Caco-2 (cell line): ENCODE data around the gene ABCB4. TPM values are rescaled to one million over a fixed set of nuclear protein-coding genes. Genes with fewer than 3 reads are reported as not detected.

Experiments
- BruUV-seq: library from RNA; stranded (reverse); fragments of 400-500 nt; replicated peaks from 2 replicates; lab custom pipeline; 2021; lab: Mats Ljungman, UMichigan
- CTCF ChIA-PET: fragments of 300-600 bp; sonication (Branson Sonifier 250); formaldehyde crosslinking; loops from one replicate; lab custom pipeline; 2022; ENCODE audit warnings: antibody characterized with exemption; lab: Charles Lee
- POLR2A ChIA-PET: fragments of 300-600 bp; sonication (Branson Sonifier 250); formaldehyde crosslinking; loops from one replicate; lab custom pipeline; 2022; ENCODE audit warnings: antibody characterized with exemption; lab: Charles Lee
- DNase-seq, 2 experiments: peaks; one replicate each; pipeline versions ENCODE4 v3.0.0 to v3.0.0-alpha.2; 2020 to 2022
- H3K27me3 ChIP-seq: replicated peaks from 2 replicates; pipeline ENCODE4 v1.6.0; 2011; ENCODE audit warnings: low read length; ENCODE audit not compliant: control insufficient read depth, insufficient read depth
- H3K36me3 ChIP-seq: 2 replicates; pipeline ENCODE4 v1.5.1; 2011; ENCODE audit warnings: low read length; ENCODE audit not compliant: control insufficient read depth, insufficient read depth
- H3K4me1 ChIP-seq: fragments of 250-450 bp; sonication (Bioruptor Pico); 2 replicates; pipeline ENCODE4 v1.5.1; 2020; ENCODE audit warnings: mild to moderate bottlenecking
- H3K4me3 ChIP-seq: 2 replicates; pipeline ENCODE4 v1.5.1; 2011; ENCODE audit warnings: low read depth, mild to moderate bottlenecking, control low read depth, low read length
- H3K9me3 ChIP-seq: fragments of 250-450 bp; sonication (Bioruptor Pico); 2 replicates; pipeline ENCODE4 v1.5.1; 2020; ENCODE audit warnings: mild to moderate bottlenecking, moderate library complexity
- H3K27ac Mint-ChIP-seq: one replicate; pipeline ENCODE4 v1.8.0; 2022; ENCODE audit warnings: mixed read lengths; ENCODE audit not compliant: unreplicated experiment
- H3K27me3 Mint-ChIP-seq: one replicate; pipeline ENCODE4 v1.8.0; 2022; ENCODE audit warnings: mixed read lengths; ENCODE audit not compliant: insufficient read depth, unreplicated experiment
- H3K36me3 Mint-ChIP-seq: one replicate; pipeline ENCODE4 v1.8.0; 2022; ENCODE audit warnings: mild to moderate bottlenecking, mixed read lengths; ENCODE audit not compliant: insufficient read depth, unreplicated experiment
- H3K4me1 Mint-ChIP-seq: one replicate; pipeline ENCODE4 v1.8.0; 2022; ENCODE audit warnings: low read depth, mixed read lengths; ENCODE audit not compliant: unreplicated experiment
- H3K4me3 Mint-ChIP-seq: one replicate; pipeline ENCODE4 v1.8.0; 2022; ENCODE audit warnings: mild to moderate bottlenecking, moderate library complexity, mixed read lengths; ENCODE audit not compliant: unreplicated experiment
- H3K9me3 Mint-ChIP-seq: one replicate; pipeline ENCODE4 v1.8.0; 2022; ENCODE audit warnings: mixed read lengths; ENCODE audit not compliant: unreplicated experiment
- intact Hi-C: fragments of 100-400 bp; cut with micrococcal nuclease; formaldehyde crosslinking; loops from one replicate; pipeline ENCODE4 v1.10.0; 2022; ENCODE audit not compliant: unreplicated experiment
- total RNA-seq: library from RNA; stranded (reverse); gene quantifications from 2 replicates; pipeline ENCODE4 v1.2.3, GENCODE V29; 2022
- TF ChIP-seq, protein P1 (sequence below), 2 experiments: fragments of 200-600 bp in 1 of 2; IDR thresholded peaks; 1 replicate in 1 of 2; 2 replicates in 1 of 2; pipeline versions ENCODE4 v1.5.1 to v1.8.0; 2011 to 2022; ENCODE audit warnings: antibody characterized with exemption in 1 of 2, control low read depth in 1 of 2, inconsistent platforms in 1 of 2, low read depth in 1 of 2, low read length in 1 of 2, mild to moderate bottlenecking in 1 of 2, moderate library complexity in 1 of 2; ENCODE audit not compliant: insufficient read depth in 1 of 2, severe bottlenecking in 1 of 2, unreplicated experiment in 1 of 2

The ABCB4 gene
- total RNA-seq, 1 experiment from 2014 or later: 0.18 TPM

GRCh38 chr7:87476179-87476557 lies 688 bp upstream of the ABCB4 start:
- Histone ChIP-seq H3K4me1 (0 out of 2 replicates have a peak, but pooled peaks cover 9% of the 10 kb centered on the region), H3K36me3 (no peaks in the 10 kb centered on the region), H3K9me3 (no peaks in the 10 kb centered on the region), H3K27me3 (no peaks in the 10 kb centered on the region), H3K4me3 (no peak overlapping the region)
- Mint-ChIP-seq H3K4me1 (no peaks in the 10 kb centered on the region), H3K4me3 (peak overlapping the region; percentile 16), H3K36me3 (no peaks in the 10 kb centered on the region), H3K27me3 (peaks cover 11% of the 10 kb centered on the region), H3K27ac (no peak overlapping the region), H3K9me3 (no peaks in the 10 kb centered on the region)
- no peak for DNase-seq
- intact Hi-C loops: no loop called here
- TF ChIP-seq, protein P1, sequence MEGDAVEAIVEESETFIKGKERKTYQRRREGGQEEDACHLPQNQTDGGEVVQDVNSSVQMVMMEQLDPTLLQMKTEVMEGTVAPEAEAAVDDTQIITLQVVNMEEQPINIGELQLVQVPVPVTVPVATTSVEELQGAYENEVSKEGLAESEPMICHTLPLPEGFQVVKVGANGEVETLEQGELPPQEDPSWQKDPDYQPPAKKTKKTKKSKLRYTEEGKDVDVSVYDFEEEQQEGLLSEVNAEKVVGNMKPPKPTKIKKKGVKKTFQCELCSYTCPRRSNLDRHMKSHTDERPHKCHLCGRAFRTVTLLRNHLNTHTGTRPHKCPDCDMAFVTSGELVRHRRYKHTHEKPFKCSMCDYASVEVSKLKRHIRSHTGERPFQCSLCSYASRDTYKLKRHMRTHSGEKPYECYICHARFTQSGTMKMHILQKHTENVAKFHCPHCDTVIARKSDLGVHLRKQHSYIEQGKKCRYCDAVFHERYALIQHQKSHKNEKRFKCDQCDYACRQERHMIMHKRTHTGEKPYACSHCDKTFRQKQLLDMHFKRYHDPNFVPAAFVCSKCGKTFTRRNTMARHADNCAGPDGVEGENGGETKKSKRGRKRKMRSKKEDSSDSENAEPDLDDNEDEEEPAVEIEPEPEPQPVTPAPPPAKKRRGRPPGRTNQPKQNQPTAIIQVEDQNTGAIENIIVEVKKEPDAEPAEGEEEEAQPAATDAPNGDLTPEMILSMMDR (IDR thresholded peaks at IDR 0.05; ENCODE audit: insufficient read depth in 1 of 2, low read depth in 1 of 2, low read length in 1 of 2, severe bottlenecking in 1 of 2, unreplicated experiment in 1 of 2): no peak
- ChIA-PET CTCF (interaction anchor here (0.6 kb wide), 1 partner anchor 212 kb away, joined by 3 read pairs; no protein-coding TSS in a partner anchor), POLR2A (no interaction called here)
- no TSS peak for BruUV-seq

DNA sequence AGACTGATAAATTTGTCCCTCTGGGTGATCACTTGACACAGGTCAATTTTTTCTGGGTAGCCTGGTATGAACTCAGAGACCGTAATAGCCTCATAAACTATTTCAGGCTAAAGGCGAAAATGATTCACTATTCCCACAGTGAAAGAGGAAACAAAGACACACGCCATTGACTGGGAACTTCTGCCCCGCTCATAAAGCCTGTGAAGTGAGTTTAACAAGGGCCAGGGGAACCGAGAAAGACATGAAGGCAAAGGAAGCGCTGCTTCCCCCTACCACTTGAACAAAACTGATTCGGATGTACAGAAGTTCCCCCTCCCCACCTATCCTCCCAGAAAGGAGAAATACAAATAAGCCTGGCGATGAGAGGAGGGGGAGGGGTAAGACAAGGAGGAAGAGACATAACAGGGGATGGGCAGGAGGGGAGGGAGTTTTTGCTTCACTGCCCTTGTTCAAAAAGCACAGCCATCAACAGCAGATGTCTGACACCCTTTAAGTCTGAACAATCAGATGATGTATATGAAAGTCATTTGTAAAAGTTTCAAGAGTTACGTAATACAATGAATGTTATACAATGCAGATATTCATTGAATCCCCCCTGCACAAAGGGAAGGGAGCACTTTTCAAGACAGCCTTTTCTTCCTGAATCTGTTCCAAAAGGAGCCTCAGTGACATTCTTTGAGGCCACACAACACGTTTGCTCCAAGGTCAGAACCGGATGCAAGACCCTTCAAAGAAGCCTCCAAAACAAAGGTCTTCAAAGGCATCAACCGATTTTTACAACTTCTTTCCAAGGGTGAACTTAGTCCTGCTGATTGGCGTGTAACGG lies 734 bp downstream of the ABCB4 start:
- Mint-ChIP-seq H3K4me1 (no peaks in the 10 kb centered on the region), H3K27ac (no peak overlapping the region), H3K36me3 (no peaks in the 10 kb centered on the region), H3K4me3 (peak overlapping the region; percentile 53), H3K27me3 (peaks cover 11% of the 10 kb centered on the region), H3K9me3 (no peaks in the 10 kb centered on the region)
- Histone ChIP-seq H3K4me3 (peak overlapping the region; percentile 28), H3K4me1 (0 out of 2 replicates have a peak, but pooled peaks cover 9% of the 10 kb centered on the region), H3K9me3 (no peaks in the 10 kb centered on the region), H3K36me3 (no peaks in the 10 kb centered on the region), H3K27me3 (no peaks in the 10 kb centered on the region)
- TF ChIP-seq, protein P1 (IDR thresholded peaks at IDR 0.05; ENCODE audit: insufficient read depth in 1 of 2, low read depth in 1 of 2, low read length in 1 of 2, severe bottlenecking in 1 of 2, unreplicated experiment in 1 of 2): no peak
- BruUV-seq: no TSS peak
- intact Hi-C loops: no loop called here
- ChIA-PET CTCF (no interaction called here), POLR2A (no interaction called here)
- DNase-seq: no peak

- TF ChIP-seq, protein P1 (IDR thresholded peaks at IDR 0.05; ENCODE audit: insufficient read depth in 1 of 2, low read depth in 1 of 2, low read length in 1 of 2, severe bottlenecking in 1 of 2, unreplicated experiment in 1 of 2): no peak
- BruUV-seq: no TSS peak
- Histone ChIP-seq H3K27me3 (no peaks in the 10 kb centered on the region), H3K4me1 (0 out of 2 replicates have a peak, but pooled peaks cover 9% of the 10 kb centered on the region), H3K36me3 (no peaks in the 10 kb centered on the region), H3K9me3 (no peaks in the 10 kb centered on the region), H3K4me3 (no peak overlapping the region)
- H3K27me3 Mint-ChIP-seq: peaks cover 11% of the 10 kb centered on the region
- ChIA-PET CTCF (no interaction called here), POLR2A (no interaction called here)
- no peak for DNase-seq
- H3K4me3 Mint-ChIP-seq: no peak overlapping the region
- no peaks in the 10 kb centered on the region for H3K9me3 Mint-ChIP-seq
- no peaks in the 10 kb centered on the region for H3K36me3 Mint-ChIP-seq
- no peaks in the 10 kb centered on the region for H3K4me1 Mint-ChIP-seq
- intact Hi-C loops: no loop called here
- no peak overlapping the region for H3K27ac Mint-ChIP-seq
Observed at GRCh38 chr7:87473986-87474385, 1.5 kb downstream of the ABCB4 start.
